HL-60 (cell line): Measurements from ENCODE around the gene PRR18.

Experiments
- CTCF ChIP-seq: IDR thresholded peaks from one replicate; pipeline ENCODE4 v1.5.1; 2011; ENCODE audit warnings: low read length, control low read depth, inconsistent platforms; ENCODE audit not compliant: insufficient read depth
- GABPA ChIP-seq: IDR thresholded peaks from 2 replicates; pipeline ENCODE4 v1.6.1; 2012; ENCODE audit warnings: low read depth

- TF ChIP-seq CTCF = no peak
- TF ChIP-seq GABPA = no peak
These were observed 22.4 kb upstream of the PRR18 start for GRCh38 chr6:166330612-166331011.
